IPS-18c (cell line): ENCODE data around the gene TTC9B.

Experiments used
- H3K4me3 ChIP-seq: 2 replicates; pipeline ENCODE4 v1.7.0; 2013; ENCODE audit warnings: low read depth, mild to moderate bottlenecking, low read length, moderate library complexity; ENCODE audit not compliant: insufficient read depth
- H3K9me3 ChIP-seq: one replicate; pipeline ENCODE4 v1.6.1; 2013; ENCODE audit warnings: mild to moderate bottlenecking, low read length, moderate library complexity; ENCODE audit not compliant: control insufficient read depth, insufficient read depth

TTC9B gene

GRCh38 chr19:40217934-40218890, at the start of gene TTC9B:
TSS of gene TTC9B (minus strand) at chr19:40218384. CDS start at chr19:40218381, 3 bp downstream.
- Histone ChIP-seq H3K9me3 (no peaks in the 10 kb centered on the region), H3K4me3 (peak within 1 kb of the TSS; percentile 34)

DNA sequence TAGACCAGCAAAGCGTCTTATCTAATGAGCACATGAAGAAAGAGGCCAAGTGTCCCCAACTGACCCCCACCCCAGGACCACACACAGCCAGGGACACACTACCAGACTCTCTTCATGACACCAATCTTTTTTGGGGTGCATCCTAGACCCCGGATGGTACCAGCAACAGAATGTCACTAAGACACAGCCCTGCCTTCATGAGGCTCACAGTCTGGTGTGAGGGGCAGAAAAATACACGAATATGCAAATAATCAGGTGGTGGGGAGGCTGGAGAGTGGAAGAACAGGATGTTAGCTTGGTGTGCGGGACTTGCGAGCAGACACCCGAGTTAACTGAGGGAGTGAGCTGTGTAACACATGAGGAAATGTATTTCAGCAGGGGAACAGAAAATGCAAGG, 49.4 kb upstream of the TTC9B start:
- no peak overlapping the region for H3K4me3 ChIP-seq

DNA sequence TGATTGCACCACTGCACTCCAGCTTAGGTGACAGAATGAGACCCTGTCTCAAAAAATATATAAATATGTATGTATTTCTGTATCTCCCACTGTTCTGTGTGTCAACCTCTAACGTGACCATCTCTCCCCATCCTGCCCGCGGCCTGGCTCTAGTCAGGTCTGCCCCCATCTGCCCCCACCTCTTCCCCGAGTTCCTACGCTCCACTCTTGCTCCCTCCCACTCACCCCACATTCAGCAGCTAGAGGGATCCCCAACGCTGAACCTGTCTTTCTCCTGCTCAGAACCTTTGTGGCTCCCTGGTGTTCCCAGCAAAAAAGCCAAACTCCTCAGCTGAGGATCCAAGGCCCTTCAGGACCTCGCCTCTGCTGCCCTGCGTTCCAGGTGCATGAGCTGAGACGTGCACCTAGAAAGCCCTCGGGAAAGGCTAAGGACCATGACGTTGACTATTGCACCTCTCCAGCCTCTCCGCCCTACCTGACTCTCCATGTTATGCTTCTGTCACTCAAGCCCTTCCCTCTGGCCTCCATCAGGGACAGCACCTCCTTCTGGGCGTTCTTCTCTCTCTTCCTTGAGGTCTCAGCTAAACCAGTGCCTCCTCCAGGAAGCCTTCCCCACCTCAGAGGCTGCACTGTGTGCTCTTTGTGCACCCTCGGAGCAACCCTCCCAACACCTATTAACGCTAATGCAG, 48.9 kb upstream of the TTC9B start:
- no peaks in the 10 kb centered on the region for H3K9me3 ChIP-seq
- no peak overlapping the region for H3K4me3 ChIP-seq

More for the DNA sequence above, 49.4 kb upstream of the TTC9B start:
- H3K9me3 ChIP-seq, result no peaks in the 10 kb centered on the region

GRCh38 chr19:40266119-40266518, 47.9 kb upstream of the TTC9B start:
- H3K4me3 ChIP-seq, result no peak overlapping the region
- H3K9me3 ChIP-seq, result no peaks in the 10 kb centered on the region

- Histone ChIP-seq H3K4me3 (no peak overlapping the region), H3K9me3 (no peaks in the 10 kb centered on the region)
These were observed 47.5 kb upstream of the TTC9B start for GRCh38 chr19:40265763-40266099.

DNA sequence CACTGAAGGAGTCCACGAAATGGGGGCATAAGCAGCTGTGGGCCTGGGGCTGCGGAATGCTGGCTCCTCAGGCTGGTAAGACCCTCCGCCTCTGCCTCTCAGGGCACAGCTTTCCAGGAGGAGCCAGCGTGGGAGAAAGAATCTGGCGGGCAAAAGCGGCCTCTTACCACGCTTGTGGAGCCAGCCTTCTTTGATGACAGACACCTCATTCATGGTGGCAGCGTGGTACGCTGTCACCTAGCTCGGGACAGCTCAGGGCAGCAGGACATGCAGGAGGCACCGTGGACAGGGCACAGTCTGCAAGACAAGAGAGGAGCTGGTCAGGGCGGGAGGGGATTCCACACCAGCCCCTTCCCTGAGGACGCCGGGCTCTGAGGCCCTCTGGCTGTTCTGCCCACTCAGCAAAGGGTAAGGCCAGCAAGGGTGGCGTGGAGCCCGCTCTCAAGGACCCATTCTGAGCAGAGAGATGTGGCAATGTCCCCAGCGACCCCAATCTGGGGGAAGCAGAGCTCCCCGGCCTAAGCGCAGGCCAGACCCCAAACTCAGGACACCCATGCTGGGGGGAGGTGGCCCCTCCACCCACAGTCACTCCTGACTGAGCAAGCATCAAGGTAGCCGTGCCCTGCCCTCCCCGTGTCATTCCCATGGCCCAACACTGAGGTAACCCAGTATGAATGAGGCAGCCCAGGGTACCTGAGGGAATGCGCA, 47.0 kb upstream of the TTC9B start:
- no peak overlapping the region for H3K4me3 ChIP-seq
- no peaks in the 10 kb centered on the region for H3K9me3 ChIP-seq

DNA sequence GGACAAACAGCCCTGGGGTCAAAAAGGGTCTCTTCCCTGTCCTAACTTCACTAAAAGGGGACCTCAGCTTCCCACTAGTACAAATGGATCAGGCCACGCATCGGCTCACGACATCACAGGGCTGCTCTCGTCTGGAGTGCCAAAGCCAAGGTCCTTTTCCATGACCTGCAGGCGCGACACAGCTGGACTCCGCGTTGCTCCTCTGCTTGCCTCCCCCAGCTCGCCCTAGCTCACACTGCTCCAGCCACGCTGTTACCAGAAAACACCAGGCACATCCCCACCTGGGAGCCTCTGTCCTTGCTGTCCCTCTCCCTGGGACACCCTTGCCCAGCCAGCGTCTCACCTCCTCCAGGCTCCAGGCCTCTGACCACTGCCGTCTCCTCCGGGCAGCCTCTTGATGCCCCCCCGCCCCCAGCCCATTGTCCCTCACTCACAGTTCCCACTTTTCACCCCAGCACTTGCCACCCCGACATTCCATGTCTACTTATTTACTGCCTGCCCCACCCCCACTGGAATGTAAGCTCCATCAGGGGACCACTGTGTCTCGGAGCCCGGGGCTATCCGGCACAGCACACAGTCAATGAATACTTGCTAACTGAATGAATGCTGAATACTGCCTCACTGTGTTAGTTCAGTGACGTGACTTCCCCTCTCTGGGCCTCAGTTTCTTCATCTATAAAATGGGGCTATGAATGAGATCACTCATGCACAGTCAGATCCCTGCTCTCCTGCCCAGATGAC, 46.3 kb upstream of the TTC9B start:
- Histone ChIP-seq H3K9me3 (no peaks in the 10 kb centered on the region), H3K4me3 (no peak overlapping the region)

GRCh38 chr19:40263440-40264313, 45.5 kb upstream of the TTC9B start:
- H3K4me3 ChIP-seq, result no peak overlapping the region
- no peaks in the 10 kb centered on the region for H3K9me3 ChIP-seq

- H3K4me3 ChIP-seq, result no peak overlapping the region
- H3K9me3 ChIP-seq, result no peaks in the 10 kb centered on the region
These were observed 44.2 kb upstream of the TTC9B start for GRCh38 chr19:40262422-40262821.

DNA sequence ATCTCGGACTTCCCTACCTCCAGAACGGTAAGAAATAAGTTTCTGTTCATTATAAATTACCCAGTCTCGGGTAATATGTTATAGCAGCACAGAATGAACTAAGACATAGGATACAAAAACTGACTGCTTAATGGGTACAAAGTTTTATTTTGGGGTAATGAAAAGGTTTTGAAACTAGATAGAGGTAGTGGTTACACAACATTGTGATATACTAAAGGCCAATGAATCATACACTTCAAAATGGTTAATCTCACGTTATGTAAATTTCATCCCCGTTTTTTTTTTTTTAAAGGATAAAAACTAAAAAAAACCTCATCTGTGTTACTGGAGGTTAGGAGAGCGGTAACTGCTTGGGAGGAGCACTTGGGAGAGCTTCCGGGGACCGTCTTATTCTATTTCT, 43.4 kb upstream of the TTC9B start:
- Histone ChIP-seq H3K9me3 (no peaks in the 10 kb centered on the region), H3K4me3 (no peak overlapping the region)

- H3K9me3 ChIP-seq, result no peaks in the 10 kb centered on the region
- H3K4me3 ChIP-seq, result no peak overlapping the region
These were observed 38.9 kb upstream of the TTC9B start for GRCh38 chr19:40257096-40257517.

DNA sequence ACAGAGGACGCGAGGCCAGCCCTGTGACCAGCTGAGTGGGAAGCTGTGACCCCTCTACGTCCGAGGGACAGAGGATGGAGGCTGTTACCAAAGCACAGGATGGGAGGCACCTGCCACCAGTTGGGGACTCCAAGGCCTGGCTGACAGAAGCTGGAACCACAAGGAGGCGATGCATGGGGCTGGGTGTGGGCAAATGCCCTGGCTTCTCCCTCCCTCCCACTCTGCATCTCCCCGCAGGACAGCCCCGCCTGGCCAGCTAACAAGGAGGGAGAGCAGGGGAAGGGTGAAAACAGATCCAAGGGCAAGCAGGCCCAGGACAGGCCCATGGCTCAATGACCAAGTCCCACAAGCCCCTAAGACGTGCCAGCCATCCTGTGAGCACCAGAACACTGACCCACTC, 38.3 kb upstream of the TTC9B start:
- H3K9me3 ChIP-seq, result no peaks in the 10 kb centered on the region
- H3K4me3 ChIP-seq, result no peak overlapping the region

DNA sequence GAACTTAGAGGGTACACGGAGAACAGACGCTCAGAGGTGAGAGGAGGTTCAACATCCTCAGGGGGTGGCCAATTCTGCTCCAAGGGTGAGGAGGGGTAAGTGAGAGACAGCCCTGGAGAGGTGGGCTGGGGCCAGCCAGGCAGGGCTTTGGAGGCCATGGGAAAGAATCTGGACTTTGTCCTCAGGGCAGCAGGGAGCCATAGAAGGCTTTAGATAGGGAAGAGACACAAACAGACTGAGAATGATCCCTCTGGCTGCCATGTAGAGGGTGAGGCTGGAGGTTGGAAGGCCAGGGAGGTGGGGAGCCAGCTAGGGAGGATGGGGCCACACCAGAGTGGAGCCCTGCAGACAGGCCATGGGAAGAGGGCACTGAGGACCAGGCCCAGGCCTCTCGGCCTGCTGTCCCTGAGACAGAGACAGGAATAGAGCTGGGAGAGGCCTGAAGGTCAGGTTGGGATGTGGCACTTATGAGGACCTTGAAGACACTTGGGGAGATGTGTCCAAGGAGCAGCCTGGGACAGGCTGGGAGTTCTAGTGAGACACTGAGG, 37.5 kb upstream of the TTC9B start:
- Histone ChIP-seq H3K4me3 (no peak overlapping the region), H3K9me3 (no peaks in the 10 kb centered on the region)

DNA sequence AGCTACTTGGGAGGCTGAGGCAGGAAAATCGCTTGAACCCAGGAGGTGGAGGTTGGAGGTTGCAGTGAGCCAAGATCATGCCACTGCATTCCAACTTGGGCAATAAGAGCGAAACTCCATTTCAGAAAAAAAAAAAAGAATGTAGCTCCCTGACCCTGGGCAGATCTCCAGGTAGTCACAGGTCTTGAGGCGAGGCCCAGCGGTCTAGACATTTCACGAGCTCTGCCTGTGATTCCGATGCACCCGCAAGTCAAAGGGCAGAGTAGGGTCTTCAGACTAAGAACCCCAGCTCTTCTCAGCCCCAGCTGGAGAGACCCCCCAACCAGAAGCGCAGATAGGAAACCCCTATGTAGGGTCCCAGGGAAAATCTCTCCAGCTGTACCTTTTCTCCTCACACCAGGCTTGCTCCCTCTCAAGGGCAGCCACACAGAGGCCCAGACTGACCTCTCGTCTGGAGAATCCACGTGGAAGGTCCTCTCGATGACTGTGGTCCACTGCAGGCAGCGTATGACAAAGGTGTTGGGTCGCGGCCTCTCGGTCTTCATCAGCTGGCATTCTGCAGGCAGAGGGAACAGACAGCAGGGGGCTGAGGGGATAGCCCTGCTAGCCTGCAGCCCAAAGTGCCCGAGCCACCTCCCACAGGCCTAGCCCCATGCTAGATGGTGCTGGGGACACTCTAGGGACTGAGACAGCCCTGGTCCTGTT, 36.7 kb upstream of the TTC9B start:
- Histone ChIP-seq H3K9me3 (no peaks in the 10 kb centered on the region), H3K4me3 (no peak overlapping the region)

DNA sequence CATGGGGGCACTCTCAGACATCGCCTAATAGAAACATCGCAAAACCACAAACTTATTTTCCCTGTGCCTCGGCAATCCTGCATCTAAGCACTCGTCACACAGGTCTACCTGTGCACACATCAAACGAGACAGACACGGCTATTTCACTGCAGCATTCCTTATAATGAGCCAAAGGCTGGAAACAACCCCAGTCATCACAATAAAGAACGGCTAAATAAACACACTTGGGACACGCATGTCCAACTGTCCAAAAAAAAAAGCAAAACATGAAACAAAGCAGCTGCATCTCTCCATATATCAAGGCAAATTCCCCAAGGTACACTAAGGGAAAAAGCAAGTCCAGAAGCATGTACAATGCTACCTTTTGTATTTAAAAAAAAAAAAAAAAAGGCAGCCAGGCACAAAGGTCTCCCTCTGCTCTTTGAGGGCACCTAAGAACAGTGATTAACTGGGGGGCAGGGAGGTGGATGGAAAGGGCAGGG, 35.5 kb upstream of the TTC9B start:
- Histone ChIP-seq H3K4me3 (no peak overlapping the region), H3K9me3 (no peaks in the 10 kb centered on the region)
